GM19043 (cell line): ENCODE data around the gene BAIAP3.

Experiments used
- ATAC-seq: cut with Tn5 transposase; IDR thresholded peaks from one replicate; pipeline ENCODE4 v1.9.1; 2021; ENCODE audit warnings: low read depth; ENCODE audit not compliant: unreplicated experiment

Gene BAIAP3

DNA sequence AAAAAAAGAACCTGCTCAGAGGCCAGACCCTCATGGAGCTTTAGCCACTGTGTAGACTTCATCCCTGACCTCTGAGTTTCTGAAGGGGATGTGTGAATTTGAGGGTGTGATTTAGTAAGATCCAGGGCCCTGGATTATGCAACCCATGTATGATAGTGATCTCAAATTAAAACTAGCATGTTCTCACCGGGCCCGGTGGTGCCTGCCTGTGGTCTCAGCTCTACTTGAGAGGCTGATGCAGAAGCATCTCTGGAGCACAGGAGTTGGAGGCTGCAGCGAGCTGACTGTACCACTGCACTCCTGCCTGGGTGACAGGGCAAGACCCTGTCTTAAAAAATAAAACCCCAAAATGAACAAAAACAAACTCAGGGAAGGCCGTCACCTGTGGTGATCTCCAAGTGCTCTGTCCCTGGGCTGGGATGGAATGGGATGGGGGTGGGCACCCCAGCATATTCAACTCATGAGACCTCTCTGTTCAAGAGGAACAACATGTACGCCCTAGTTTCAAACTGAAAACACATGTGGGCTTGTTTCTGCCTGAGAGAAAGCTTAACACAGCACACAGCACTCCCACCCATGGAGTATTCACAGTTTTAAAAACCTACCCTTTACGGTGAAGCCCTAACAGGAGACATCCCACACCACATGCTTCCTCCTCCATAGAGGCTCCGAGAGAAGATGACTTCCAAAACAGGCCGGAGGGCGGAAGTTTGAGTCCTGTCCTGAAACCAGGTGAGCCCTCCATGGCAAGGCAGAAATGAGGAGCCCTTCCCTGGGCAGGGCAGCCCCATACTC lies 48.4 kb downstream of the BAIAP3 start:
- ATAC-seq = no peak

DNA sequence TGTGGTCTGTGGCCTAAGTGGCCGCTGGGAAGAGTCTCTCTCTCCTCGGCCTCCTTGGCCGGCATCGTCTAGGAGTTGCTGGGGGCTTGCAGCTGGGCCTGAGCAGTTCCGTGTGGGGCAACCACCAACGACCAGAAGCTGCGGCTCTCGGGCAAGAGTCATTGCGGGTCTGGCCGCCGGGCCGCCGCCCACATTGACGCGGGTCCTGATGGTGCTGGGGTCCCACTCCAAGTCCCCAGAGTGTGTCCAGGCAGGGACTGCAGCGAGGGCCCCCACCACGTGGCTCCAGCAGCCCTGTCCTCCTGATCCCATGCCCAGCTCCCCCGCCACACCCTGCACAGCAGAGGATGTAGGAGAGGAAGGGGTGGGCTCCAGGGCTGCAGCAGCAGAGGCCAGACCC lies 50.1 kb downstream of the BAIAP3 start:
- no peak for ATAC-seq

DNA sequence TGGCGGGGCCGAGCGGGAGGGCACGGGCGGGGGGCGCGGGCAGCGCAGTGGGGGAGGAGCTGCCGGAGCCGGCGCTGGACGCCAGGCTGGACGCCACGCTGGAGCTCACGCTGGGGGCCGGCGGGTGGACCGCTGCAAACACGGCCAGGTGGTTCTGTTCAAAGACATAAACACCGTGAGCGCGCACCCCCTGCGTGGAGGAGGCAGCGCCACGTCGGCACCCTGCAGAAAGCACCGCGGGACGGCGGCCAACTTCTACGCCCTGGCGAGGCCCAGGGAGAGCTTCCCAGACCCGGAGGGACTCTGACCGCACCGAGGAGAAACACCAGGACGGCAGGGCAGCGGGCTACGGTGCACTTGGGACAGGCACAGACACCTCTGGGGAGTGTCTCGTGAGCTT lies 51.8 kb downstream of the BAIAP3 start:
- no peak for ATAC-seq

DNA sequence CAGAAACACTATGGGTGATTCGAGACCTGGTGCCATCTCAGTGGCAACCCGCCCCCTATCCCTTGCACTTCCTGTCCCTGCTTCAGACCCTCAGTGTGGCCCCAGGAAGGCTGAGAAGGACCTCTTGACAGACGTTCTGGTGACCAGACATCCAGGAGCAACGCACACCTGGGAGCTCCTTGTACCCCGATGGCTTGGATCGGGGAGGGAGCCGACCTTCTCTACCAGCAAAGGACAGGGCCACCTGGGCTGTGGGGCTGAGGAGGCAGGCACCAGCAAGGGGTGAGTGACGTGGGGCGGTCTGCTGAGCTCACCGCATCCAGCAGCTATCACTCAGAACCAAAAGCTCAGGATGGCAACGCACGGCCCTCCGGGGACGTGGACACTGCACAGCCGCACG lies 53.9 kb downstream of the BAIAP3 start:
- no peak for ATAC-seq

DNA sequence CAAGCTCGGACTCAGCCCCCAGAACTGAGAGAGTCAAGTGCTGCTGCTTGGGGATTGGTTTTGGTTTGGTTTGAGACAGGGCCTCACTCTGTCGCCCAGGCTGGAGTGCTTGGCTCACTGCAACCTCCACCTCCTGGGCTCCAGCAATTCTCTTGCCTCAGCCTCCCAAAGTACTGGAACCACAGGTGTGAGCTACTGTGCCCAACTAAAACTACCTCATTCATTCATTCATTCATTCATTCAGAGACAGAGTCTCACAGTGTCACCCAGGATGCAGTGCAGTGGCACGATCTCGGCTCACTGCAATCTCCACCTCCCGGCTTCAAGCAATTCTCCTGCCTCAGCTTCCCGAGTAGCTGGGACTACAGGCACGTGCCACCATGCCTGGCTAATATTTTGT lies 56.3 kb downstream of the BAIAP3 start:
- ATAC-seq = no peak

DNA sequence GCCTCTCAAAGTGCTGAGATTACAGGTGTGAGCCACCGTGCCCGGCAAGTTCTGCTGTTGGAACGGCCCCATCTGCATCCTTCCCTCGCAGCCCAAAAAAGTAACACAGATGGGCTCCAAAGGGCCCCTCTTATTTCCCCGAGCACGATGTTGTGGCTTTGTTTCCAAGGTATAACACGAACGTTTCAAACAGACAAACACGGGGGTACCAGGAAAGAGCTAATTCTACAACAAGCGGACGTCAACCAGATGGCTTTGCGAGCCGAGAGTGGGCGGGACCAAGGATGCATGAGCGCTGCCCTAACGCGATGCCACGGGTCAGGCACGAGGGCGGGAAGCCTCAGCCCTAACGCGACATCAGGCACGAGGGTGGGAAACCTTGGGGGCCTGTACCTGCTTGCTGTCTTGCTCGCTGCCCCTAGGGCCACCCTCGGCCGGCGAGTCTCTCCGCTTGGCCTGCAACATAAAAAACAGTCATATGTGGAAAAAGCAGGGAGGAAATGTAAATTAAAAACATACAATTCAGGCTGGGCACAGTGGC lies 56.9 kb downstream of the BAIAP3 start:
- no peak for ATAC-seq

DNA sequence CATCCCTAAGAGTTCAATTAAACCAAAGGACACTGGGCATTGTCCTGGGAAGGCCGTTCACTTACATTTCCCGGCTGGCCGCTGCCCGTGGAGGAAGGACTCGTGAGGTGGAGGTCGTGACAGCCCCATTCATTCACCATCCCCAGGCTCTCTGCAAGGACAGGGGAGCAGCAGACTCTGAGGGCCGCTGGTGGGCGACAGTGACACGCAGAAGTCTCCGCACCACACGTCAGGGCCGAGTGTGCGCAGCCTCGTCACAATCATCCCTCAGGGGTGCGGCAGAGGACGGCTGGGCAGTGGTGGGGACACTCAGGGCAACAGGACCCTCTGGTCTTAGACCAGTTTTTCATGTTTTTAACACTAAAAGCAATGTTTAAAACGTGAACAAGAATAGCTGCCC lies 59.4 kb downstream of the BAIAP3 start:
- ATAC-seq = no peak

DNA sequence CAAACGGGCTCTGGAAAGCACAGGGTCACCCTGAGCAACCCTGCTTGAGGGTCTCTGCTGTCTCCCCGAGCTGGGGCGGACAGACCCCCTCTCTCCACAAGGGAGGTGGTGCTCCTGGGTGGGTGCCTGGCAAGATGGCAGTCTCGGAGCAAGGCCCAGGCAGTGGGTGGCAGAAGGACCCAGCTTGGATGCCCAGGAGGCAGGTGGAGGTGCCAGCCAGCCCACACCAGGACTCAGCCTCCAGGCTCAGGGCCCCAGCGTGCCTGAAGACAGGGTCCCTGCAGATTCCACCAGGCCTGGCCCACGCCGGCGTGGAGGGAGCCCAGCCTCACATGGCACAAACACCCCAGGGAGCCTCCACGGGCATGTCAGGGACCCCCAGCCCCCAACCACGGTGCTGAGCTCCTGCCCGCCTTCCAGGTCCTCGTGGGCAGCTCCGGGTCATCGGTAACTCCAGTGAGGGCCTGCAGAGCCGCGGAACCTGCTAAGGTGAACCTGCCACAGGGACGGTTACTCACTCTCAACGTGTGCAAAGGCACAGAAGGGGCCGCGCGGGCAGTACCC lies 60.2 kb downstream of the BAIAP3 start:
- no peak for ATAC-seq

DNA sequence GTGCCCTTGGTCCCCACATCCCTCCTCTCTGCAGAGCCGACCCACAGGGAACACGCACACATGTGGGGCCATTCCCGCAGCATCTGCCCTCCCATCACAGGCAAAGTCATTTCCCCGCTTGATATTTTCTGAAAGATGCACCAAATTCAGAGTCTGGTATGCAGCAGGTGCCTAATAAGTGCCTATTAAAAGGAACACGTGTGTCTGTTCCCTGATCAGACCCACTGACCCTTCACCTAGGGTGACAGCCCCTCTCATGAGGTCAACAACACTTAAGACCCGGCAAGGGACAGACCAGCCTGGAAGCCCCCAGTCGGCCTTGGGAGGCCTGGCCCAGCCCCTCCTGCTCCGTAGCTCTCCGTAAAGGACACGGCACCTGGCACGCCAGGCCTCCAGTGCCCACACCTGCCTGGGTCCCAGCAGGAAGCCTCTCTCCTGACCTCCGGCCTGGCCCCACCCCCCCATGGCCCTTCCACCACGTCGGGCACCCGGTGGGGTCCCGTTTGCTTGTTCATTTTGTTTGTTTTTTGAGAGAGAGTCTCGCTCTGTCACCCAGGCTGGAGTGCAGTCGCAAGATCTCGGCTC lies 61.0 kb downstream of the BAIAP3 start:
- ATAC-seq = no peak

DNA sequence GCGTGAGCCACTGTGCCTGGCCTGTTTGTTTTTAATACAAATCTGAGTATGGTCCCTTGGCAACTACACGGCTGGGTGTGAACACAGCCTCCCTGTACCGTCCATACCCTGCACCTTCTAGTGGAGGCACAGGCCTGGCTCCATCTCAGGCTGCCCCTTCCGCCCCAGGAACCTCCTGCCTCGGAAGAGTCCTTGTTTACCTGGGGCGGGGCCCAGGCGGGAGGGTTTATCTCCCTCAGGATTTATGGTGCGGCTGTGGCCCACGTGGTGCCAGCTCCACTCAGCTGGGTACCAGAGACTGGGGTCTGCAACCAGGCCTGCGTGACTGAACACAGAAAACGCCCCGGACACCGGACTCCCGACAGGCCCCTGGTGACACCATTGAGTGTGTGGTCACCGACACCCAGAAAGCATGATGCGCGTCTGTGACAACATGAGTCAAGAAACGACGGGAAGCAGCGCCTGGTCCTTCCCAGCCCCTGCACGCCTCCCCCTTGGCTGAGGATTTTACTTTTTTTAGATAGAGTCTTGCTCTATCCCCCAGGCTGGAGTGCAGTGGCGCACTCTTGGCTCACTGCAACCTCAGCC lies 62.1 kb downstream of the BAIAP3 start:
- no peak for ATAC-seq

DNA sequence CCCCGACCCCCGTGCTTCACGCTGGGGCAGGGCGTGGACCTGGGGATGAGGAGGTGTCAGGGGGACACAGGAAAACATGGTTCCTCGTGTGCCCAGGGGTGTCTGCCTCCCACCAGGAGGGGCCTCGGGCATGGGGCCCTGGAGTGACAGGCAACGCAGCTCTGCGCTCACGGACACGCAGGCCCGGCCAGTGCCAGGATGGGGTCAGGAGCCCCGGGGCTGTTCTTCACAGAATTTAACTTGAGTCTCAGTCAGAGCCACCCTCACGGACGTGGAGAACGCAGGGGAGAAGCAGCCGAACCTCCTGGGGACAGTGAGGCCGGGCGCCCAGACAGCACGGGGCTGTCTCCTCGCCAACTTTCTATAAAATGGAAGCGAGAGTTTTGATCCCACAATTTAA lies 64.3 kb downstream of the BAIAP3 start:
- no peak for ATAC-seq

DNA sequence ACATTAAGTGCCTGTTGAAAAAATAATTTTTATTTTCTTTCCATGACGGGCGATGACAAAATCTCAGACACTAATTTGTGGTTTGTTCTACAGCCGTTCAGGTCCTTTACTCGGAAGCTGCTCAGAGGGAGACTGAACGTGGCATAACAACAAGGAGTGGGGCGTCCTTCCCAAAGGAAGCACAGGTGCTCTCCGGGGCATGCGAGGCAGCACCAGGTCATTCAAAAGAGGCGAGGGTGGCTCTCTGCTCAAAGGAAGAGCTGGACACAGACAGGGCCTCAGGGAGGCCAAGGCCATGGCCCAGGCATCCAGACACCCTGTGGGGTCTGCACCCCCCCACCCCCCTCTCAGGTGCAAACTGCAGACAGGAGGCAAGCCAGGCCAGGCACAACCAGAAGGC lies 64.9 kb downstream of the BAIAP3 start:
- no peak for ATAC-seq
